Measurements from ENCODE around the gene INTS1. TPM values are rescaled to one million over a fixed set of nuclear protein-coding genes. Genes with fewer than 3 reads are reported as not detected.

INTS1 gene
- total RNA-seq, 6 experiments from 2014 or later = 84.0 to 104 (median 89.5) TPM

- Mint-ChIP-seq H3K27ac (no peak overlapping the region), H3K36me3 (ENCODE audit: low read depth) (no peaks in the 10 kb centered on the region), H3K9me3 (no peaks in the 10 kb centered on the region), H3K27me3 (ENCODE audit: insufficient read depth) (peaks cover 4% of the 10 kb centered on the region; the same call in 1 of the 2 replicates), H3K4me3 (no peak overlapping the region), H3K4me1 (ENCODE audit: low read depth) (peaks cover 30% of the 10 kb centered on the region)
- TF ChIP-seq, protein P1, sequence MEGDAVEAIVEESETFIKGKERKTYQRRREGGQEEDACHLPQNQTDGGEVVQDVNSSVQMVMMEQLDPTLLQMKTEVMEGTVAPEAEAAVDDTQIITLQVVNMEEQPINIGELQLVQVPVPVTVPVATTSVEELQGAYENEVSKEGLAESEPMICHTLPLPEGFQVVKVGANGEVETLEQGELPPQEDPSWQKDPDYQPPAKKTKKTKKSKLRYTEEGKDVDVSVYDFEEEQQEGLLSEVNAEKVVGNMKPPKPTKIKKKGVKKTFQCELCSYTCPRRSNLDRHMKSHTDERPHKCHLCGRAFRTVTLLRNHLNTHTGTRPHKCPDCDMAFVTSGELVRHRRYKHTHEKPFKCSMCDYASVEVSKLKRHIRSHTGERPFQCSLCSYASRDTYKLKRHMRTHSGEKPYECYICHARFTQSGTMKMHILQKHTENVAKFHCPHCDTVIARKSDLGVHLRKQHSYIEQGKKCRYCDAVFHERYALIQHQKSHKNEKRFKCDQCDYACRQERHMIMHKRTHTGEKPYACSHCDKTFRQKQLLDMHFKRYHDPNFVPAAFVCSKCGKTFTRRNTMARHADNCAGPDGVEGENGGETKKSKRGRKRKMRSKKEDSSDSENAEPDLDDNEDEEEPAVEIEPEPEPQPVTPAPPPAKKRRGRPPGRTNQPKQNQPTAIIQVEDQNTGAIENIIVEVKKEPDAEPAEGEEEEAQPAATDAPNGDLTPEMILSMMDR (IDR thresholded peaks at IDR 0.05) = no peak
- DNase-seq = no peak
Observed at GRCh38 chr7:1510780-1511154, 6.6 kb upstream of the INTS1 start.

DNA sequence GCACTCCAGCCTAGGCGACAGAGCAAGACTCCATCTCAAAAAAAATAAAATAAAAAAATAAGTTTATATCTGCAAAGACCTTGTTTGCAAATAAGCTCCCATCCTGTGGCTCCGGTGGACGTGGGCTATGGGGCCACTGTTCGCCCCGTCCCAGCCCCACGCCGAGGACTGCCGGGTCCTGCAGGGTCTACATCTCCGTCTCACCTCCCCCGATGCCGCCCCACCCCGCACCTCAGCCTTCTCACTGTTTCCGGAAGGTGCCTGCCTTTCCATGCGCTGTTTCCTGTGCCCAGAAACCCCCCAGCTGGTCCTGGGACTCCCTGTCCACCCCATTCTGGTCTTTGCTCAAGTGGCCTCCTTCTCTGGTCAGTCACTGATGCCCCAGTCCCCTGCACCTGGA is 5.0 kb upstream of the INTS1 start:
- H3K9me3 Mint-ChIP-seq = no peaks in the 10 kb centered on the region
- no peak overlapping the region for H3K27ac Mint-ChIP-seq
- H3K27me3 Mint-ChIP-seq (ENCODE audit: insufficient read depth) = peaks cover 4% of the 10 kb centered on the region; the same call in 1 of the 2 replicates
- no peak overlapping the region for H3K4me3 Mint-ChIP-seq
- DNase-seq = no peak
- no peaks in the 10 kb centered on the region for H3K36me3 Mint-ChIP-seq (ENCODE audit: low read depth)
- H3K4me1 Mint-ChIP-seq (ENCODE audit: low read depth) = peaks cover 21% of the 10 kb centered on the region
- TF ChIP-seq, protein P1 (IDR thresholded peaks at IDR 0.05) = no peak

- no peak for DNase-seq
- Mint-ChIP-seq H3K27me3 (ENCODE audit: insufficient read depth) (peaks cover 4% of the 10 kb centered on the region; the same call in 1 of the 2 replicates), H3K27ac (no peak overlapping the region), H3K36me3 (ENCODE audit: low read depth) (no peaks in the 10 kb centered on the region), H3K4me3 (no peak overlapping the region), H3K9me3 (no peaks in the 10 kb centered on the region), H3K4me1 (ENCODE audit: low read depth) (peaks cover 15% of the 10 kb centered on the region)
- TF ChIP-seq, protein P1 (IDR thresholded peaks at IDR 0.05) = no peak
Observed at GRCh38 chr7:1508277-1508758, 4.1 kb upstream of the INTS1 start.

GRCh38 chr7:1505731-1506550 is 1.8 kb upstream of the INTS1 start:
- H3K27ac Mint-ChIP-seq = peak overlapping the region; percentile 46; the same call in 1 of the 2 replicates
- peaks cover under 1% of the 10 kb centered on the region; the same call in 1 of the 2 replicates for H3K27me3 Mint-ChIP-seq (ENCODE audit: insufficient read depth)
- TF ChIP-seq, protein P1 (IDR thresholded peaks at IDR 0.05) = no peak
- peaks cover 9% of the 10 kb centered on the region for H3K36me3 Mint-ChIP-seq (ENCODE audit: low read depth)
- no peaks in the 10 kb centered on the region for H3K9me3 Mint-ChIP-seq
- no peak for DNase-seq
- no peak overlapping the region for H3K4me3 Mint-ChIP-seq
- H3K4me1 Mint-ChIP-seq (ENCODE audit: low read depth) = peaks cover 25% of the 10 kb centered on the region

GRCh38 chr7:1503390-1503789 is 799 bp downstream of the INTS1 start:
- H3K27me3 Mint-ChIP-seq (ENCODE audit: insufficient read depth) = no peaks in the 10 kb centered on the region; the same call in 1 of the 2 replicates
- TF ChIP-seq, protein P1 (IDR thresholded peaks at IDR 0.05) = no peak
- H3K4me1 Mint-ChIP-seq (ENCODE audit: low read depth) = peaks cover 25% of the 10 kb centered on the region
- DNase-seq = no peak
- H3K36me3 Mint-ChIP-seq (ENCODE audit: low read depth) = peaks cover 14% of the 10 kb centered on the region
- no peaks in the 10 kb centered on the region for H3K9me3 Mint-ChIP-seq
- peak overlapping the region; percentile 89 for H3K4me3 Mint-ChIP-seq
- H3K27ac Mint-ChIP-seq = peak overlapping the region; percentile 49
